Neural cell (in vitro differentiated cells): ENCODE data around the gene KIF4A. TPM values are rescaled to one million over a fixed set of nuclear protein-coding genes. Genes with fewer than 3 reads are reported as not detected.

ENCODE experiments used
- H2AFZ ChIP-seq: fragments of 200-600, 300-800 bp; sonication (generic), shearing (Covaris generic); 2 replicates; pipeline ENCODE4 v1.6.0; 2014; ENCODE audit warnings: low read depth, mild to moderate bottlenecking, antibody characterized with exemption, low read length, moderate library complexity
- H3F3A ChIP-seq: fragments of 200-600 bp; shearing (Covaris generic); 2 replicates; pipeline ENCODE4 v1.6.1; 2016; ENCODE audit warnings: mild to moderate bottlenecking, moderate library complexity, mixed read lengths, antibody characterized with exemption, low read length; ENCODE audit not compliant: insufficient read depth, poor library complexity, severe bottlenecking
- H3K27ac ChIP-seq: fragments of 200-600, 300-800 bp; sonication (generic), shearing (Covaris generic); 2 replicates; pipeline ENCODE4 v1.5.1; 2014; ENCODE audit warnings: mild to moderate bottlenecking, low read length, moderate library complexity
- H3K27me3 ChIP-seq: fragments of 300-800, 200-600 bp; sonication (generic), shearing (Covaris generic); 2 replicates; pipeline ENCODE4 v1.6.0; 2014; ENCODE audit warnings: mild to moderate bottlenecking, low read depth, low read length, moderate library complexity; ENCODE audit not compliant: insufficient read depth
- H3K36me3 ChIP-seq: fragments of 300-800, 200-600 bp; sonication (generic), shearing (Covaris generic); 2 replicates; pipeline ENCODE4 v1.5.1; 2014; ENCODE audit warnings: mild to moderate bottlenecking, antibody characterized with exemption, low read length, moderate library complexity; ENCODE audit not compliant: insufficient read depth
- H3K4me2 ChIP-seq: fragments of 300-800, 200-600 bp; sonication (generic), shearing (Covaris generic); 2 replicates; pipeline ENCODE4 v1.6.0; 2014; ENCODE audit warnings: mild to moderate bottlenecking, low read length
- H3K4me3 ChIP-seq: fragments of 300-800, 200-600 bp; sonication (generic), shearing (Covaris generic); 2 replicates; pipeline ENCODE4 v1.5.1; 2014; ENCODE audit warnings: mild to moderate bottlenecking, low read length, moderate library complexity
- H3K79me2 ChIP-seq: fragments of 200-600 bp; shearing (Covaris generic); replicated peaks from 2 replicates; pipeline ENCODE4 v1.6.0; 2014; ENCODE audit warnings: mild to moderate bottlenecking, low read length, moderate library complexity; ENCODE audit not compliant: insufficient read depth
- H3K9ac ChIP-seq: fragments of 300-800, 200-600 bp; sonication (generic), shearing (Covaris generic); 2 replicates; pipeline ENCODE4 v1.6.1; 2016; ENCODE audit warnings: mild to moderate bottlenecking, low read length, mixed read lengths
- H3K9me2 ChIP-seq: fragments of 200-600 bp; shearing (Covaris generic); 2 replicates; pipeline ENCODE4 v1.6.1; 2016; ENCODE audit warnings: mild to moderate bottlenecking, low read length, mixed read lengths; ENCODE audit not compliant: insufficient read depth
- H3K9me3 ChIP-seq: fragments of 200-600, 300-800 bp; sonication (generic), shearing (Covaris generic); 2 replicates; pipeline ENCODE4 v1.6.1; 2016; ENCODE audit warnings: mild to moderate bottlenecking, mixed run types, low read length, moderate library complexity, mixed read lengths
- H4K20me1 ChIP-seq: fragments of 200-600 bp; shearing (Covaris generic); 2 replicates; pipeline ENCODE4 v1.6.1; 2016; ENCODE audit warnings: mild to moderate bottlenecking, mixed run types; ENCODE audit not compliant: insufficient read depth
- CTCF ChIP-seq: fragments of 450-650 bp; IDR thresholded peaks from 2 replicates; pipeline ENCODE4 v1.5.1; 2014; ENCODE audit warnings: antibody characterized with exemption, mild to moderate bottlenecking, moderate library complexity; ENCODE audit not compliant: poor library complexity, severe bottlenecking
- EP300 ChIP-seq: fragments of 450-650 bp; conservative IDR thresholded peaks from 2 replicates; pipeline ENCODE4 v1.6.1; 2014; ENCODE audit warnings: antibody characterized with exemption, mild to moderate bottlenecking, moderate library complexity; ENCODE audit not compliant: poor library complexity, severe bottlenecking
- EZH2 ChIP-seq: fragments of 200-600, 300-800 bp; shearing (Covaris generic), sonication (generic); IDR thresholded peaks from 2 replicates; pipeline ENCODE4 v1.6.1; 2014; ENCODE audit warnings: antibody characterized with exemption, low read length, borderline replicate concordance, mild to moderate bottlenecking; ENCODE audit not compliant: insufficient read depth, poor library complexity, severe bottlenecking
- MXI1 ChIP-seq: fragments of 450-650 bp; conservative IDR thresholded peaks from 2 replicates; pipeline ENCODE4 v1.6.1; 2014; ENCODE audit warnings: antibody characterized with exemption, mild to moderate bottlenecking; ENCODE audit not compliant: poor library complexity, severe bottlenecking
- POLR2AphosphoS5 ChIP-seq: IDR thresholded peaks from 2 replicates; pipeline ENCODE4 v1.6.1; 2012
- RAD21 ChIP-seq: fragments of 450-650 bp; conservative IDR thresholded peaks from 2 replicates; pipeline ENCODE4 v1.6.1; 2014; ENCODE audit warnings: antibody characterized with exemption, mild to moderate bottlenecking, moderate library complexity
- REST ChIP-seq: IDR thresholded peaks from 2 replicates; pipeline ENCODE4 v1.6.1; 2012; ENCODE audit warnings: borderline replicate concordance
- SMC3 ChIP-seq: fragments of 450-650 bp; conservative IDR thresholded peaks from 2 replicates; pipeline ENCODE4 v1.6.1; 2014; ENCODE audit warnings: antibody characterized with exemption, mild to moderate bottlenecking, moderate library complexity; ENCODE audit not compliant: poor library complexity
- TAF1 ChIP-seq: IDR thresholded peaks from 2 replicates; pipeline ENCODE4 v1.6.1; 2012; ENCODE audit warnings: low read depth
- polyA plus RNA-seq: library from polyadenylated mRNA; depleted of rRNA; stranded (reverse); fragments of >200 nt; gene quantifications from 2 replicates; pipeline ENCODE4 v1.2.3, GENCODE V29; 2014

KIF4A gene
- polyA plus RNA-seq, 1 donor from 2014 or later = 1.1 TPM

- H3F3A ChIP-seq = no peaks in the 10 kb centered on the region
- no peaks in the 10 kb centered on the region for H3K79me2 ChIP-seq
- no peak overlapping the region for H3K27ac ChIP-seq
- no peaks in the 10 kb centered on the region for H3K36me3 ChIP-seq
- H3K9ac ChIP-seq = no peak overlapping the region
- no peaks in the 10 kb centered on the region for H4K20me1 ChIP-seq
- no peak overlapping the region for H2AFZ ChIP-seq
- no peak overlapping the region for H3K4me3 ChIP-seq
- no peaks in the 10 kb centered on the region for H3K9me2 ChIP-seq
- no peak overlapping the region for H3K4me2 ChIP-seq
- TF ChIP-seq POLR2AphosphoS5 (peak; percentile 69), MXI1 (no peak)
- H3K9me3 ChIP-seq = no peaks in the 10 kb centered on the region
- H3K27me3 ChIP-seq = no peaks in the 10 kb centered on the region
Observed at GRCh38 chrX:70352496-70352895, 62.6 kb downstream of the KIF4A start.

GRCh38 chrX:70353514-70353913 is 63.6 kb downstream of the KIF4A start:
- Histone ChIP-seq H3F3A (no peaks in the 10 kb centered on the region), H3K79me2 (no peaks in the 10 kb centered on the region), H2AFZ (no peak overlapping the region), H3K27ac (no peak overlapping the region), H3K36me3 (no peaks in the 10 kb centered on the region), H3K4me2 (no peak overlapping the region), H3K4me3 (no peak overlapping the region), H3K27me3 (no peaks in the 10 kb centered on the region), H3K9me3 (no peaks in the 10 kb centered on the region), H3K9ac (no peak overlapping the region), H4K20me1 (no peaks in the 10 kb centered on the region), H3K9me2 (no peaks in the 10 kb centered on the region)
- TF ChIP-seq SMC3 = no peak
- no peak for TF ChIP-seq RAD21
- no peak for TF ChIP-seq CTCF
- no peak for TF ChIP-seq REST
- TF ChIP-seq POLR2AphosphoS5 = no peak
- no peak for TF ChIP-seq MXI1
- TF ChIP-seq EZH2 = no peak
- TF ChIP-seq EP300 = no peak

GRCh38 chrX:70354716-70355115 is 64.8 kb downstream of the KIF4A start:
- Histone ChIP-seq H3K36me3 (no peaks in the 10 kb centered on the region), H3K27ac (no peak overlapping the region), H4K20me1 (no peaks in the 10 kb centered on the region), H3K4me2 (no peak overlapping the region), H3K9me2 (no peaks in the 10 kb centered on the region), H3K9ac (no peak overlapping the region), H3K9me3 (no peaks in the 10 kb centered on the region), H2AFZ (no peak overlapping the region), H3F3A (no peaks in the 10 kb centered on the region), H3K27me3 (no peaks in the 10 kb centered on the region), H3K79me2 (no peaks in the 10 kb centered on the region), H3K4me3 (no peak overlapping the region)
- no peak for TF ChIP-seq CTCF
- TF ChIP-seq SMC3 = no peak
- TF ChIP-seq POLR2AphosphoS5 = no peak
- no peak for TF ChIP-seq REST
- no peak for TF ChIP-seq RAD21
- no peak for TF ChIP-seq TAF1
- no peak for TF ChIP-seq MXI1
- TF ChIP-seq EZH2 = no peak
- TF ChIP-seq EP300 = no peak
